ENCODE measurements around the gene MRPL44.
"Not testable (repeated sequence)": the region's sequence is repeated elsewhere in the genome, so short reads cannot be mapped to it uniquely, and the experiment has no call there.

GRCh38 chr2:224000662-224001061 lies 43.4 kb downstream of the MRPL44 start:
- not testable (repeated sequence) for TF ChIP-seq CTCF (IDR thresholded peaks at IDR 0.05; ENCODE audit: low read depth, low read length); EZH2phosphoT487 (IDR thresholded peaks at IDR 0.05; ENCODE audit: low read depth)

Measured in OCI-LY3 (cell line).